Stimulated activated CD8-positive, alpha-beta memory T cell treated with anti-CD3 and anti-CD28 coated beads, Interleukin-15, amount 100 ng/mL, for 4 hours (primary cell): Measurements from ENCODE around the gene TAF1A.

Experiments
- DNase-seq, 2 donors: peaks; one replicate each; pipeline ENCODE4 v3.0.0-alpha.2; 2020; ENCODE audit warnings: low read depth in 2 of 2

Gene TAF1A

DNA sequence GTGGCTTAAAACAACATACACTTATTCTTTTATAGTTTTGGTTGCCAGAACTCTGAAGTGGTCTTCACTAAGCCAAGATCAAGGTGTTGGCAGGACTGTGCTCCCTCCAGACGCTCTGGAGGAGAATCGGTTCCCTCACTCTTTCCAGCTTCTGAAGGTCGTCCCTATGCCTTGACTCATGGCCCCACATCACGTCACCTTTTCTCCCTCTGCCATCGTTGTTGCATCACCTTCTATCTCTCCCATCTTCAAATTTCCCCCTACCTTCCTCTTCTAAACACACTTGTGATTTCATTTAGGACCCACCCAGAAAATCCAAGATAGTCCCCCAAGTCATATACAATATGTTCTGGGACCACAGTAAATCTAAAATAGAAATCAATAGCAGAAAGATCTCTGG lies 54.3 kb downstream of the TAF1A start:
- DNase-seq = no peak

DNA sequence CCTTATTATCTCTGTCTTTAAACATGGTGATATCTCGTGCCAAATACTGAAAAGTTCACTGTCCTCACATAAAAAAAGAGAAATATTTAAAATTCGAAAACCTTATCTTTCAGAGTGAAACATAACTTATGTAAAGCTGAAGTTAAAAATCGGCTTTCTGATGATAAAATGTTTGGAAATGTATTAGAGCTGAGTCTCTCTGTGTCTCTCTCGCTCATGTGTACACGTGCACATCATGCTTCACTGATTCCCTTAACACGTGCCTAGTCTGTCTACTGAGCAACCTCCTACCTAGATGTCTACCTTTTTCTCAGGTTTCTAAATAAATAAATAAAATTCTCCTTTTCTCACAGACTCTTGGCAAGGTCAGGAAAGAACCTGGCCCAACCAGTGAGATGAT lies 58.9 kb downstream of the TAF1A start:
- no peak for DNase-seq

DNA sequence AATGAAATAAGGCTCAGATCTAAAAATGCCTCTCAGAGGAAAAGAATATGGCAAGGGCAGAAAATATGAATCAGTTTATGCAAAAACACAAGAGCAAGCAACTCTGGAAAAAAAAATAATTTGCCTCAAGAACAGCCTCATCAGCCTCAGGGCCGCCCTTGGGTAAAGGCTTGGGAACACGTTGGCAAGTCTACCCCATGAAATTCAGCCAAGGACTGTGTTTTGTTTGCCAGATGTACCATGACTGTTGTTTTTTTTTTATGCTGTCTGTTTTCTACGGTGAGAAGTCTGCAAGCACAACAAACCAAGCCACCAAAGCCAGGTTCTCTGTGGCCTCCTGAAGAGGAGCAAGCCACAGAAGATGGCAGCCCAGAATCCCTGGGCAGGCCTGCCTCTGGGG lies 59.8 kb downstream of the TAF1A start:
- DNase-seq = no peak

DNA sequence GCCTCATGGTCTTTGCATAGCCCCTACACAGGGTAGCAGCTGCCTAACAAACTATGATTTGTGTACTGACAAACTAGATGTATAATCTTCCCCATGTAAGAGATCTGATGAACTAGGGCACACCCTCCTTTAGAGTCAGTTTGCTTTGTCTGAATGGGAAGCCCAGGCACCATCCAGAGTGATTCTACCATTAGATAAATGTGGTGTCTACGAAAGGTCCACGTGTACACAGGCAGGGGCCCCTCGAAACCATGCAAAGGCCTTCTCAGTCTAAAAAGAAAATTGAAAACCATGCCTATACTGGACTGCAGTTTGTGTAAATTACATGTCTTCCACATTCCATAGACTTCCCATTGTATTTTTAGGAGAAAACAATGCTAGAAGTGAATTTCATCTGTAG lies 60.6 kb downstream of the TAF1A start:
- DNase-seq = no peak

DNA sequence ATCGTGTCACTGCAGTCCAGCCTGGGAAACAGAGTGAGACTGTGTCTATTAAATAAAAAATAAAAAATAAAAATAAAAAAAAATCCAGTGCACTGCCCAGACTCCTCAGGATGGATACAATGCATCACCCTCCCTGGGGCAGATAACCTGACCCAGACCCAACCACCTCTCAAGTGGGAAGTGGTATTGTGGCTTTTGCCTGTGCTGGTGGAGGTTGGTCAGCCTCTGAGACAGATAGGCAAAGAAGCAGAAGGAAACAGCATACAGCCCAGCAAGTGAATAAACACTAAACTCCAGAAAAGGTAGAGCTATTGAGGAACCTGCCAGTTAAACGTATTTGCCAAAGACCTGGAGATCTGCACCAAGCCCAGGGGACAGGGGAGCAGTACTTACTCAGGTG lies 63.8 kb downstream of the TAF1A start:
- DNase-seq = no peak

DNA sequence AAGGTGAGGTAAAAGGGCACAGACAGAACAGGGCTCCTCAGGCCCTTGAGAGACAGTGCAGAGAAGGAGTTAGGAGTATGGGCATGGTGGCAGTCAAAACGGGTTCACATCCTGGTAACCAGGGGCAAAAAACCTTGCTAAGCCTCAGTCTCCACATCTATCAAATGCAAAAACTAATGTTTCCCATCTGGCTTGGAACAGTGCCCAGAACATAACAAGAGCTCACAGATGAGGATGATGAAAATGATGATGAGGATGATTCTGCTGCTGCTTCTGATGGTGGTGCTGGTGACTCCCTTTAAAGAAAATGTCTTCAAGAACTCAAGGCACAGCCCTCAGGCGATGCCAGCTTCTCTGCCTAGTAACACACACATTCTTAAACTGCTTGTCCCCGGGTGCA lies 65.9 kb downstream of the TAF1A start:
- DNase-seq = no peak

DNA sequence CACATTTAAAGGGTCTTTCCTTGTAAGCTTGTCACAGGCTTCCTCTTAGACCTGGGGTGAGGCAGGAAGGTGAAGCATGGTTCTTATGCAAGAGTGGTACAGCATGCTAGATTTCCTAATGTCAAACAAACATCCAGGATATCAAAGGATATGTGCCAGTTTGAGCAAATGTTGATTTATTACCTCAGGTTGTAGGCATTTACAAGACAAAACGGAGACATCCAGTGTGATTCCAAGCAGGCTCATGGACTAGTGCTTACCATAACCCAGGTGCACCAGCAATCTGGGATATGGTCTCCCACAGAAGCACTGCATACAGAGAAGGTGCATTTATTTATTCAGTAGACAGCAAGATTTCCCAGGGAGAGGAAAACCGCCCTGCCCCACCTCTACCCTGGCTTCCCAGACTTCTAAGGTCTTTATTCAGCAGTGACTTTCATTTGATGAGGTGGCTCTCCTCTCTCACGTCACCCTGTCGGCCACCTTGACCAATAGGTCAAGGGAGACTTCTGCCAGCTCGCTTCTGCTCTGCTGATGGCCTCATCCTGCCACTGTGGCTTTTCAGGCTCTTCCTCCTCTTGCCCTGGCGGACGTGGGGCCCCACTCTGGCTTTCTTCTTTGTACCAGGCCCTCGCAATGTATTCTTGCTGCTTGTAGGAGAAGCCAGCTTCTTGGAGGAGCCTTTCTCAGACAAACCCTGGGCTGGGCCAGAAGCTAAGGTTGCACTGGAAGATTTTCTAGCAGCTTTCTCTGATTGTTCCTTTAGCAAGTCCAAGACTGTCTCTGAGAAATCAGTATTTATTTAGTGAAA lies 67.4 kb downstream of the TAF1A start:
- DNase-seq = no peak

DNA sequence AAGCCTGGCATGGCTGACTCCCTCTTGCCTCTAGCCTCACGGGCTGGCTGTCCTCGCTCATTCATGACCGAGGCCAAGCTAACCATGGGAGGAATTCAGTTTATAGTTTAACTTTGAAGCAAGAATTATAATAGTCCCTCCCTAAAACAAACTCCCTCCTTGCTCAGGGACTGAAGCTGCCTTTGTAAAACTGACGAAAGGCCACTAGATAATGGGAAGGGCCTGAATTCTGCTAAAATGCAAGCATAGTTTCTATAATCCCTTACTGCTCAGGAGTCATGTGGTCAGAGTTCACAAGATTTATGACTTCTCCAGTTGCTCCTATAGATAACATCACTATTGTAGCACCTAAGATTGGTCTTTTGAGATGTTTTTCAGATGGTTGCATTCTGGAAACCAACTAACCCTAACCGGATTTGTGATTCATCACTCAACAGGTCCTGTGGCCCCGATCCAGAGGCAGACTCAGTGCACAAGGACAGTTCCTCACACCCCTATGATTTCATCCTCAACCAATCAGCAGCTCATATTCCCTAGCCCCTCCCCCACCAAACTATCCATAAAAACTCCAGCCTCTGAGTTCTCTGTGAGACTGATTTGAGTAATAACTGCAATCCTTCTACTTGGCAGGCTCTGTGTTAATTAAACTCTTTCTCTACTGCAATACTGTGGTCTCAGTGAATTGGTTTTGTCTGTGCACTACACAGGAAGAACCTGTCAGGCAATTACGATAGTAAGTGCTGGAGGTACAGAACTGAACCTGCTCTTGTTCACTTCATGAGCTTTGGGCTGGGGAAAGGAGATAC lies 68.2 kb downstream of the TAF1A start:
- no peak for DNase-seq
